HepG2 (cell line): ENCODE data around the gene C13orf46. TPM values are rescaled to one million over a fixed set of nuclear protein-coding genes. Genes with fewer than 3 reads are reported as not detected.
A peak's percentile ranks its signal among the peaks of the same experiment; 100 is the strongest.

ENCODE experiments used
- ATAC-seq: fragments of 200-7000 bp; cut with Tn5 transposase; 3 replicates; pipeline ENCODE4 v1.9.1; 2020; ENCODE audit warnings: mild to moderate bottlenecking, moderate library complexity
- BruUV-seq: library from RNA; stranded (reverse); fragments of 400-500 nt; replicated peaks from 2 replicates; lab custom pipeline; 2021; lab: Mats Ljungman, UMichigan
- CTCF ChIA-PET: fragments of 300-600 bp; formaldehyde crosslinking; extraction: SDS; loops from one replicate; lab custom pipeline; 2021; ENCODE audit warnings: low total read pairs, inconsistent platforms, low intra/inter-chr PET ratio; lab: Yijun Ruan, JAX
- POLR2A ChIA-PET: fragments of 350-600 bp; sonication (Branson Sonifier 250); formaldehyde crosslinking; loops from one replicate; lab custom pipeline; 2020; ENCODE audit warnings: antibody characterized with exemption, inconsistent platforms; lab: Yijun Ruan, JAX
- DNase-seq: peaks from one replicate; pipeline ENCODE4 v3.0.0-alpha.2; 2015; ENCODE audit warnings: low spot score
- FAIRE-seq: peaks from 3 replicates; lab custom pipeline; 2011; peaks lifted over from hg19 to GRCh38; lab: Jason Lieb, UNC
- H2AFZ ChIP-seq: one replicate; pipeline ENCODE4 v1.6.1; 2011; ENCODE audit warnings: low read length, inconsistent platforms
- H3K27ac ChIP-seq: fragments of 300-600 bp; 3 replicates; pipeline ENCODE4 v1.8.0; 2011; ENCODE audit warnings: mixed run types, mild to moderate bottlenecking, mixed read lengths, low read length, inconsistent platforms; ENCODE audit not compliant: insufficient read depth; ENCODE audit errors: extremely low read length
- H3K27me3 ChIP-seq, 2 experiments: fragments of 200-600 bp in 1 of 2; 2 replicates in 1 of 2; 3 replicates in 1 of 2; pipeline versions ENCODE4 v1.6.0 to v1.8.0; 2011; ENCODE audit warnings: low read length in 2 of 2, mild to moderate bottlenecking in 2 of 2, moderate library complexity in 2 of 2, inconsistent platforms in 1 of 2; ENCODE audit not compliant: insufficient read depth in 2 of 2, control insufficient read depth in 1 of 2
- H3K36me3 ChIP-seq, 2 experiments: fragments of 200-600 bp in 1 of 2; replicated peaks in 1 of 2; 2 replicates in 1 of 2; 3 replicates in 1 of 2; pipeline versions ENCODE4 v1.5.1 to v1.8.0; 2011; ENCODE audit warnings: low read length in 2 of 2, inconsistent platforms in 1 of 2; ENCODE audit not compliant: insufficient read depth in 2 of 2, control insufficient read depth in 1 of 2
- H3K4me1 ChIP-seq: 2 replicates; pipeline ENCODE4 v1.5.1; 2012; ENCODE audit warnings: low read length, inconsistent platforms; ENCODE audit not compliant: insufficient read depth
- H3K4me2 ChIP-seq: 2 replicates; pipeline ENCODE4 v1.6.0; 2011; ENCODE audit warnings: low read depth, low read length, inconsistent platforms
- H3K4me3 ChIP-seq, 3 experiments: fragments of 200-600 bp in 1 of 3; sonication (generic), shearing (Covaris generic) in 1 of 3; replicated peaks in 1 of 3; 2 replicates each; pipeline ENCODE4 v1.5.1; 2011 to 2016; ENCODE audit warnings: low read length in 3 of 3, inconsistent platforms in 2 of 3, low read depth in 2 of 3, mild to moderate bottlenecking in 2 of 3, control low read depth in 1 of 3, mixed read lengths in 1 of 3; ENCODE audit not compliant: insufficient read depth in 1 of 3
- H3K79me2 ChIP-seq: one replicate; pipeline ENCODE4 v1.6.1; 2011; ENCODE audit warnings: low read length, inconsistent platforms; ENCODE audit not compliant: insufficient read depth
- H3K9ac ChIP-seq: 2 replicates; pipeline ENCODE4 v1.6.0; 2011; ENCODE audit warnings: mild to moderate bottlenecking, low read depth, low read length, inconsistent platforms; ENCODE audit not compliant: insufficient read depth
- H3K9me3 ChIP-seq: 2 replicates; pipeline ENCODE4 v1.5.1; 2012; ENCODE audit warnings: mild to moderate bottlenecking, low read length
- H4K20me1 ChIP-seq: 2 replicates; pipeline ENCODE4 v1.6.0; 2011; ENCODE audit warnings: inconsistent platforms, mild to moderate bottlenecking, low read length, moderate library complexity; ENCODE audit not compliant: insufficient read depth
- MLLT10 ChIP-seq: sonication (generic); formaldehyde crosslinking; IDR thresholded peaks from 2 replicates; pipeline ENCODE4 v1.4.0; 2020; ENCODE audit warnings: missing genetic modification reagents
- SP4 ChIP-seq: sonication (generic); formaldehyde crosslinking; IDR thresholded peaks from 2 replicates; pipeline ENCODE4 v1.8.1; 2023; ENCODE audit warnings: mild to moderate bottlenecking, missing genetic modification reagents
- TFDP1 ChIP-seq: IDR thresholded peaks from 2 replicates; pipeline ENCODE4 v1.6.1; 2016; ENCODE audit warnings: missing compliant biosample characterization, missing genetic modification reagents, borderline replicate concordance
- ZNF33A ChIP-seq: sonication (generic); formaldehyde crosslinking; IDR thresholded peaks from 2 replicates; pipeline ENCODE4 v1.5.1; 2020; ENCODE audit warnings: missing genetic modification reagents, mild to moderate bottlenecking, moderate library complexity, borderline replicate concordance
- ZNF615 ChIP-seq: sonication (generic); formaldehyde crosslinking; IDR thresholded peaks from 2 replicates; pipeline ENCODE4 v1.5.0; 2020; ENCODE audit warnings: mild to moderate bottlenecking, missing genetic modification reagents, borderline replicate concordance
- WGBS: methylation state at CpG from one replicate; pipeline ENCODE4 v1.1.6; 2017; ENCODE audit warnings: low lambda C conversion rate; 5-methylcytosine and 5-hydroxymethylcytosine counted together
- in situ Hi-C: cut with HindIII; loops from 2 replicates; pipeline ENCODE4 v1.10.0; 2017; ENCODE audit warnings: low pct_unique_long_range_greater_than_20kb; ENCODE audit not compliant: extremely low pct_ligation_motif_present
- intact Hi-C: fragments of 100-400 bp; cut with micrococcal nuclease; formaldehyde crosslinking; loops from one replicate; pipeline ENCODE4 v1.10.0; 2022; ENCODE audit not compliant: unreplicated experiment
- polyA plus RNA-seq, 8 experiments: library from polyadenylated mRNA; depleted of rRNA in 3 of 8; stranded (reverse) in 7 of 8; unstranded in 1 of 8; fragments of >200 nt; fragmentation: Illumina TruSeq in 4 of 8; extraction: Trizol in 4 of 8; gene quantifications; 2 replicates each; pipeline versions ENCODE4 v1.2.1 to v1.2.3, GENCODE V29; 2011 to 2016; ENCODE audit warnings: low read depth in 4 of 8, missing spikeins in 1 of 8, mixed read lengths in 1 of 8; ENCODE audit not compliant: insufficient read depth in 1 of 8
- total RNA-seq, 5 experiments: library from RNA; depleted of rRNA; stranded (reverse); fragments of >200 nt; fragmentation: Illumina TruSeq; extraction: Trizol; gene quantifications; 2 replicates each; pipeline ENCODE4 v1.2.3, GENCODE V29; 2016; ENCODE audit warnings: low read depth in 1 of 5
- TF ChIP-seq, protein P1 (sequence below): sonication (generic); formaldehyde crosslinking; IDR thresholded peaks from 2 replicates; pipeline ENCODE4 v1.8.0; 2022; ENCODE audit warnings: mild to moderate bottlenecking, missing genetic modification reagents, borderline replicate concordance

Gene C13orf46
- total and polyA plus RNA-seq, 2 of the 13 experiments (the other 11 are each of a cell fraction or from before 2014, with no cell fraction given): 0.01 TPM; not detected in 1

- TF ChIP-seq TFDP1 (CRISPR knock-in tag) (no peak), ZNF33A (no peak), SP4 (no peak), ZNF615 (CRISPR knock-in tag) (no peak)
These were observed 42.1 kb upstream of the C13orf46 start (continued) for GRCh38 chr13:114015969-114016295.

- FAIRE-seq (no peak), ATAC-seq (peak; percentile 16; the same call in 1 of the 3 replicates), DNase-seq (no peak)
- 31% methylated on average over 25 of the region's 40 CpGs for WGBS
- Histone ChIP-seq H3K79me2 (no peaks in the 10 kb centered on the region), H3K4me2 (no peak overlapping the region), H3K27me3 (peaks cover 6 to 41% of the 10 kb centered on the region in 2 experiments; a peak in 4 of 5 replicates), H3K36me3 (no peaks in the 10 kb centered on the region), H3K4me3 (no peak overlapping the region), H3K9ac (no peak overlapping the region), H4K20me1 (no peaks in the 10 kb centered on the region), H3K27ac (no peak overlapping the region), H3K4me1 (no peaks in the 10 kb centered on the region), H2AFZ (no peak overlapping the region), H3K9me3 (no peaks in the 10 kb centered on the region)
- ChIA-PET CTCF (no interaction called here), POLR2A (no interaction called here)
- BruUV-seq: no TSS peak
- TF ChIP-seq, protein P1, sequence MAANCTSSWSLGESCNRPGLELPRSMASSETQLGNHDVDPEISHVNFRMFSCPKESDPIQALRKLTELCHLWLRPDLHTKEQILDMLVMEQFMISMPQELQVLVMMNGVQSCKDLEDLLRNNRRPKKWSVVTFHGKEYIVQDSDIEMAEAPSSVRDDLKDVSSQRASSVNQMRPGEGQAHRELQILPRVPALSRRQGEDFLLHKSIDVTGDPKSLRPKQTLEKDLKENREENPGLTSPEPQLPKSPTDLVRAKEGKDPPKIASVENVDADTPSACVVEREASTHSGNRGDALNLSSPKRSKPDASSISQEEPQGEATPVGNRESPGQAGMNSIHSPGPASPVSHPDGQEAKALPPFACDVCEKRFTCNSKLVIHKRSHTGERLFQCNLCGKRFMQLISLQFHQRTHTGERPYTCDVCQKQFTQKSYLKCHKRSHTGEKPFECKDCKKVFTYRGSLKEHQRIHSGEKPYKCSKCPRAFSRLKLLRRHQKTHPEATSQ: no peak
- TF ChIP-seq MLLT10 (CRISPR knock-in tag): no peak
- intact Hi-C loops: no loop called here
- in situ Hi-C loops: no loop called here
These were observed 41.5 kb upstream of the C13orf46 start for GRCh38 chr13:114015111-114015968.
